Globus pallidus (tissue), 1 donor: ENCODE measurements around the gene PFKFB2.
"Not testable (repeated sequence)": the region's sequence is repeated elsewhere in the genome, so short reads cannot be mapped to it uniquely, and the experiment has no call there.

Experiments
- DNase-seq: peaks from one replicate; pipeline ENCODE4 v3.0.0-alpha.2; 2015; ENCODE audit warnings: low spot score

PFKFB2 gene

GRCh38 chr1:207039380-207040180 lies 13.5 kb upstream of the PFKFB2 start:
- DNase-seq = no peak

DNA sequence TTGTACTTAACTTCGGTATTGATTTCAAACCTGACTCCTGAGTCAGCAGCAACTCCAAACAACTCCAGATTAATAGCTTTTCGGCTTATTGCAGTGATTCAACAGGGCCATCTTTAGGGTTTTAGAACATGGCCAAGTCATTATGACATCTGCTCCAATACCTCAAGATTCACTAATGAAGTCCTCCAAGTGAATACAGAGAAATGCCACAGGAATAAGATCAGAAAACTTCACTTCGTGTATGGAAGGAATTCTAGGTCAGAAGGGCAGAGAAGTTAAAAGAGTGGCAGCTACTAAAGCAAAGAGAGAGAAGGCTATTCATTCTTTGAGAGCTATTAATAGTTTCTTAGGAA lies 12.9 kb upstream of the PFKFB2 start:
- DNase-seq = no peak

GRCh38 chr1:207041397-207041796 lies 11.7 kb upstream of the PFKFB2 start:
- not testable (repeated sequence) for DNase-seq

GRCh38 chr1:207045453-207045852 lies 7.6 kb upstream of the PFKFB2 start:
- no peak for DNase-seq

GRCh38 chr1:207047505-207047904 lies 5.6 kb upstream of the PFKFB2 start:
- no peak for DNase-seq

DNA sequence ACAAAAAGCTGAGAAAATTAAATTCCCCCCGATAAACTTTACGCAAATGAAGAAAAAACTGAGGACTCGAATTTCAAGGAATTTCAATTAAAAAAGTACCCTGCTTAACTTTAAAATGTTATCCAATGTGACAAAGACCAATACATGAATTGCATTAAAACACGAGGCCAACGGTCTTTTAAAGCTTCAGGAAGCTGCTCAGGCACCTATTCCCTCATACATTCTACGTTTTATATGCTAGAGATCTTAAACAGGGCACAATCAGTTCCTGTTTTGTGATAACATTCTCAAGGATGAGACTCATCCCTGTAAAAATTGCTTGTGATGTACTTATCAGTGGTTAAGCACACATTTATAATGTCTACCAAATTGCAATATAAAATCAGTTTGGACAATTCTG lies 5.0 kb upstream of the PFKFB2 start:
- no peak for DNase-seq

DNA sequence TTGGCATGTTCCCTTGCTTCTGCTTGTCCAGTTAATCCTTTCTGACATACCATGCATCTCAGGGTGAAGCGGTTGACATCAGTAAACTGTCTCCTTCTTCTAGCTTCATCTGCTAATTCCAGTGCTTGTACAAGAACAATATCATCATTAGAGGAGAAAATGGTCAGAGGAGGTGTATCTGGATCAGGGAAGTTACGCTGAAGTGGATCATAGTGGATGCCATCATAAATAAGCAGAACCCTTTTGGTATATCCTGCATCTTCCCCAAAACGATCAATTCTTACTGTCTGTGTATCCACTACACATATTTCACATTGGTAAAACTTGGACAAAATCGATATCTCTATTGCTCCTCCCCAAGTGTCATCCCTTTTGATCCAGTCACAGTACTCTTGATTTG lies 4.0 kb upstream of the PFKFB2 start:
- DNase-seq = no peak

GRCh38 chr1:207049514-207049913 lies 3.6 kb upstream of the PFKFB2 start:
- no peak for DNase-seq

DNA sequence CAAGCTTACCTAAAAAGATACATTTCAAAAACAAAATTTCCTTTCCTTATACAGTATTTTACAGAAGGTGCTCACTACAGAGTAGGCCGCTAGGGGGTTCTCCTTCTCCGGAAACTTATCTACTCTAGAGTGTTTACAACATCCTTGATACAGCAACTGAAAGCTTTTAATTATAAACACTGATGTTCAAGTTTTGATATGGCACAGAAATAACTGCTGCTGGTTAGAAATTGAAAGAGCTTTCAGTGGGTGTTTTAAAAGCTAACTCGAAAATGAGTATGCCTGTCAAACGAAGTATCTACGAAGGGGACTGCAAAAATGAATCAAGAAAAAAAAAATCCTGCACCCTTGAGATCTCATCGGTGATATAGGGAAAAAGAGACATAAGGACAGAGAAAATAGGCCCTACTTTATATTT lies 3.1 kb upstream of the PFKFB2 start:
- peak; percentile 73 for DNase-seq

- DNase-seq = peak; percentile 81
Measured at GRCh38 chr1:207050480-207051190, 2.4 kb upstream of the PFKFB2 start.

DNA sequence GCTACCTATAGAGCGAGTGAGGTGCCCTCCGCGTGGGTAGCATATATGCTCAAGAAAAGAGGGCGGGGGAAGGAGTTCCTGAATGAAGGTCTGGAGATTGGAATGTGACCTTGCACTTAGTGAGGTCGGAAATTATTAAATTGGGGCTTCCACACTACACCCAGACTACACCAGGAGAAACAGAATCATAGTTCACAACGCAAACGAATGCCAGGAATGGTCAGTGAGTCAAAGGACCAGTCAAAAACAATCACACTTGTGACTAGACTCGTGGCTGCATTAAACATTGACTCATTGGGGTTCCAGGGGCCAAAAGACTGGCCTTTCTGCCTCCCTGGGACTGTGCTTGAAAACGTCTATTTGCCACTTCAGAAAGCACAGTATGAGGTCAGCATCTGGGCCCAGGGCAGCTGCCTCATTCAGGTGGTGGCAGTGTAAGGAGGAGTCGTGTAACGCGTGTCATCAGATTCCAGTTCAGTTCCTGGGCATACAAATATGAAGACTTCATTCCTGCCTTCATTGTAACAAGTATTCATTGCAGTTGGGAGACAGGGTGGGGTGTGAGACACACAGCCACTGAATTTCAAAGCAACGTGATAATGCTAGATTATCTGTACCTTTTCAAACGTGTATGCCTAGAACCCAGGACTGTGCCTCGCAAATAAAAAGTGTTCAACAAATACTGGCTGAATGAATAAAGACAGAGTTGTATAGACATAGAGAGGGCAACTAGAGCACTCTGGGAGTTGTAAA lies 1.7 kb upstream of the PFKFB2 start, which contains the start of gene YOD1:
Gene YOD1, minus strand, starts transcription at position 18 of the 753 bp plus-strand sequence. CDS start 178 bp downstream, outside the sequence.
- no peak for DNase-seq

DNA sequence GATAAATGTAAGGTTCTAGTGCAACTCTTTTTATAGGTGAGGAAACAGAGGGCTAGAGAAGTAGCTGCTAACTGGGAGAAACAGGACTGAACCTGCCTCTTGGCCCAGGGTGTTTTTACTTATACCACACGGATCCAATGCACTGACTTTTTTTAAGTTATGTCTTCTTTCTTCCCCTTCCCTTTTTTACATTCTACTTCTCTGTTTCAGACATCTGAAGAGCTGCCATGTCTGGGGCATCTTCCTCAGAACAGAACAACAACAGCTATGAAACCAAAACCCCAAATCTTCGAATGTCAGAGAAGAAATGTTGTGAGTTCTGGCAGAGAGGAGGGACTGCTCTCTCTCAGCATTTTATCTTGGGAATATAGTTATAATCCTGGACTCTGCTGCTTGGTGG lies 1.4 kb downstream of the PFKFB2 start:
- no peak for DNase-seq

GRCh38 chr1:207055386-207056001 lies 2.4 kb downstream of the PFKFB2 start:
- no peak for DNase-seq

DNA sequence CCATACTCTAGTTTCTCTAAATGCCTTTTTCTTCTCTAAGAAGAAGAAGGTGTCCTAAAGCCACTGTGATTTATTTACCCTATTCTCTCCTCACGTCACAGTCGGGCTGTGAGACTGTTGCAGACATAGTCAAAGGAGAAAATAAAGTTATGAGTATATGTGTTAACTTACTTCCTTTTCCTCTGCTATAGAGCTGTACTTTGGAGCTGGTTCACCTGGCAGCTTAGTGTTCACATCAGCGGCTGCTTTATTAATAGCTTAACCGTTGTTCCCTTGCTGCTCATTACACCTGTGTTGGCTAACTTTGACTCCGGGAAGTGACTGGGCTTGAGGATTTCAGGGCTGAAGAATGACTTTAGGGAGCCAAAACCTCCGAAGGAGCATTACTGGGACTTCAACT lies 3.6 kb downstream of the PFKFB2 start:
- no peak for DNase-seq

DNA sequence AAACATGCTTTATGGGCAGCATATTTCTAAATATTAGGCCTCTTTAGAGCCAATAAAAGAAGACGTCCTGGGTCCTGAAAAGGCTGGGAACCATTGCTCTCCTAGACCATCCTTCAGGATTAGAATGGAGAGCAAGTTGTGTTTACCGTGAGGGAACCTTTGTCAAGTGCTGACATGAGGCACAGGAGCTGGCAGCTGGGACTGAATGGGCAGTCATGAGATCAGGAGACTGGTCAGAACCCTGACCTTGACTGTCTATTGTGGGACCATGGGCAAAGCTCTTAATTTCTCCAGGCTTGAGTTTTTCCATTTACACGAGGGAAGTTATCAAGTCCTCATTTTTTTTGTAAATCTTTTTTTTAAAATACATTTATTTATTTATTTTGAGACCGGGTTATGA lies 5.2 kb downstream of the PFKFB2 start:
- DNase-seq = no peak

DNA sequence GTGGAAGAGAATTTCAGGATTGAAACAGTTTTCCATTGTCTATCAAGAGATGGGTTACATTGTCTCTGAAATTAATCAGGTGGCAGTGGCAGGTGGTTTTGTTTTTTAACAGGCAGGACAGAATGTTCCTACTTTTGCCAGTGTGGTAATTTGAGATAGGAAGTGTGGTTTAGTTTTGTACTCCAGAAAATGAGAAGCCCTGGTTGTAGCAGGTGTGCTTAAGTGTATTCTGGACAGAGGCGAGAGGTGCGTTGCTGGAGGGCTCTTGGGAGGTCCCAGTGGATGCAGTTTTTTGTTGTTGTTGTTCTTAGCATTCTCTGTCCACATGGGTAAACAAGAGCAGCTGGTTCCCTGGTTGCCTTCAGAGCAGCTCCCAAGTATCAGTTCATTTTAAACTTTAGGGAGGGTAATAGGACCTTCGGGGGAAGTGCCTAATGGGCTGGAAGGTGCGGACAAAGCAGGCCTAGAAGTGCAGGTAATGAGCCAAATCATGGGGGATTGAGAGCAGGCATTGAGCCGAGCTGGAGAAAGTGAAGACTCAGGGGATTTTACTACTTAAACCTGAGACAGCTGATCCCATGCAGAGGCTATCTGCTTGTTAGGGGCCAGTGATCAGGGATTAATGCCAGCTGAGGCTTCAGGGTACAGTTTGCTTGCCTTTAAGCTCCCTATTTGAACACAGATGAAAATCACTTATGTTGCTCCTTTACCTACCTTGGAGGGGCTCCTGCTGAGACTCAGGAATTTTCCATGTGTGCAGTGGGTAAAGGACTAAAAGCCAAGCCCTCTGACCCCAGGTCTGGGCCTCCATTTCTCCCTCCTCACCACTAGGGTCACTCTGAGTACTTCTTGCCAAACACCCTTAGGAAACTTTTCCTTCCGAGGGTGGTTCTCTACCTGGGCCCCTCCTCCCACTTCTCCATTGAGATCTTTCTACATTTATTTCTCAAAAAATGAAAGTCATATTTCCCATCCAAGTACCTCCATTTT lies 6.1 kb downstream of the PFKFB2 start:
- no peak for DNase-seq

DNA sequence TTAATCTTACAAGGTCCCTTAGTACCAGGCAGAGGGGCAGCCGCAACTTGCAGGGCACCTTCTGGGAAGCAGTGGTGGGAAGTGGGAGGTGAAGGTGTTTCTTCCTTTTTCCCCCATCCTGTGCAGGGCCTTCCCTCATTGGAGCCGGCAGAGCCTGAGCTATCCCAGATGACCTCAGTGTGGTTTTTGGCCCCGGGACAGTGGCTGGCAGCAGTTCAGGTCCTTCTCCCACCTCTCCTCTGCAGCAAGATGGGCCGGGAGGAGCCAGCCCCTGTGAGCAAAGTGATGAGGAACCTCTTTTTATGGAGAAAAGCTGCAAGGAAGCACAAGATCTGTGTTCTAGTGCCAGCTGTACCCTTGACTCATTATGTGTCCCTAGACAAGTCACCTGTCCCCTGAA lies 6.8 kb downstream of the PFKFB2 start:
- no peak for DNase-seq

- no peak for DNase-seq
Measured at GRCh38 chr1:207060596-207060995, 7.5 kb downstream of the PFKFB2 start.

DNA sequence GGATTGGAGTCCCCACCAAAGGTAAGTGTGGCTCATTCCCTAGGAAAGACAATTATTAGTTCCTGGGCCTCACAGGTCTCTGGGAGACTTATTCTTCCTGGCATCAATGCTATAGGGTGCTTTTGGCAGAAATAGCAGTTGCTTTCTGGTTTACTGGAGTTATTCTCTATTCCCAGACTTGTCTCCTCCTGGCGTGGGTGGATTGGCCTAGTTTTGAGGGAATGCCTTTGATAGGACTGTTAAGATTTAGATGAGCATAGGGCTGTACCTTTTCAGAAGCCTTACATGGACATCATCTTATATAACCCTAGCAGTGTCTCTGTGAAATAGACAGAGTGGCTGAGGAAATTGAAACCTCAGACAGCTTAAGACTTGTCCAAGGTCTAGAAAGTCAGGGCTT lies 9.0 kb downstream of the PFKFB2 start:
- no peak for DNase-seq

GRCh38 chr1:207063014-207063413 lies 9.9 kb downstream of the PFKFB2 start:
- DNase-seq = no peak

GRCh38 chr1:207064561-207064960 lies 11.5 kb downstream of the PFKFB2 start:
- no peak for DNase-seq
